H4 (cell line): ENCODE measurements around the gene SYT11. TPM values are rescaled to one million over a fixed set of nuclear protein-coding genes. Genes with fewer than 3 reads are reported as not detected.
"Not testable (repeated sequence)": the region's sequence is repeated elsewhere in the genome, so short reads cannot be mapped to it uniquely, and the experiment has no call there.

Source experiments
- DNase-seq: peaks from one replicate; pipeline ENCODE4 v3.0.0-alpha.2; 2015; ENCODE audit warnings: low spot score
- total RNA-seq: library from RNA; depleted of rRNA; stranded (reverse); fragments of >200 nt; shearing (Covaris generic); gene quantifications from 2 replicates; pipeline ENCODE4 v1.2.3, GENCODE V29; 2014

SYT11 gene
- total RNA-seq, 1 experiment from 2014 or later, result 2.9 TPM

GRCh38 chr1:155860970-155861510, 1.7 kb downstream of the SYT11 start:
- DNase-seq, result no peak

GRCh38 chr1:155861896-155862295, 2.5 kb downstream of the SYT11 start:
- no peak for DNase-seq

- no peak for DNase-seq
Measured at GRCh38 chr1:155864393-155864792, 5.0 kb downstream of the SYT11 start.

- no peak for DNase-seq
Measured at GRCh38 chr1:155867766-155868165, 8.4 kb downstream of the SYT11 start.

GRCh38 chr1:155871390-155871789, 12.0 kb downstream of the SYT11 start:
- no peak for DNase-seq

GRCh38 chr1:155872527-155872926, 13.2 kb downstream of the SYT11 start:
- no peak for DNase-seq

GRCh38 chr1:155873860-155874259, 14.5 kb downstream of the SYT11 start:
- DNase-seq, result peak; percentile 25

GRCh38 chr1:155877945-155878344, 18.6 kb downstream of the SYT11 start:
- DNase-seq, result no peak

- no peak for DNase-seq
Measured at GRCh38 chr1:155880251-155880650, 20.9 kb downstream of the SYT11 start.

- DNase-seq, result no peak
Measured at GRCh38 chr1:155880950-155881349, 21.6 kb downstream of the SYT11 start.

GRCh38 chr1:155882235-155882634, 22.9 kb downstream of the SYT11 start:
- no peak for DNase-seq

GRCh38 chr1:155882766-155883165, 23.4 kb downstream of the SYT11 start:
- DNase-seq, result no peak

- no peak for DNase-seq
Measured at GRCh38 chr1:155884031-155884960, 24.9 kb downstream of the SYT11 start.

GRCh38 chr1:155884982-155885381, 25.6 kb downstream of the SYT11 start:
- no peak for DNase-seq

GRCh38 chr1:155888481-155888880, 29.1 kb downstream of the SYT11 start:
- no peak for DNase-seq

- no peak for DNase-seq
Measured at GRCh38 chr1:155889566-155889965, 30.2 kb downstream of the SYT11 start.

- no peak for DNase-seq
Measured at GRCh38 chr1:155890251-155890650, 30.9 kb downstream of the SYT11 start.

GRCh38 chr1:155892796-155893195, 33.4 kb downstream of the SYT11 start:
- DNase-seq, result peak; percentile 87

GRCh38 chr1:155893389-155894142, 34.2 kb downstream of the SYT11 start:
- DNase-seq, result peak; percentile 91

GRCh38 chr1:155895617-155896016, 36.2 kb downstream of the SYT11 start:
- DNase-seq, result not testable (repeated sequence)

- not testable (repeated sequence) for DNase-seq
Measured at GRCh38 chr1:155896476-155896875, 37.1 kb downstream of the SYT11 start.

GRCh38 chr1:155897746-155898145, 38.4 kb downstream of the SYT11 start:
- DNase-seq, result no peak

GRCh38 chr1:155898888-155899287, 39.5 kb downstream of the SYT11 start:
- DNase-seq, result no peak
